Measurements from ENCODE around the gene GPR61. TPM values are rescaled to one million over a fixed set of nuclear protein-coding genes. Genes with fewer than 3 reads are reported as not detected.
A peak's percentile ranks its signal among the peaks of the same experiment; 100 is the strongest.

GPR61 gene
- polyA plus RNA-seq, 10 donors: 0.95 to 2.4 (median 1.6) TPM

DNA sequence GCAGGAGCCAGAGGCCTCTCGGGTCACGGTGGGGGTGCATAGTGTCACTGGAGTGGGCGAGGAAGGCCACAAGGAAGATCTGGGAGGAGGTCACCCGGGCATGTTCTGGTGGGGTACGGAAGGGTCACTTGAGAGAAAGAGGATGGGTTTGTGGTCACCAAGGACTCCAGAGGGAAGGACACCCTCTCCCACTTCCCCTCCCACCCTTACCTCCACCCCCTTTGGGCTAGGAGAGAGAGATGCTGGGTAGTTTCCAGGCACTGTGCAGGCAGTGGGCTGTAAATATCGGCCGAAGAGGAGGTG lies 30.8 kb upstream of the GPR61 start:
- no peak for DNase-seq

DNA sequence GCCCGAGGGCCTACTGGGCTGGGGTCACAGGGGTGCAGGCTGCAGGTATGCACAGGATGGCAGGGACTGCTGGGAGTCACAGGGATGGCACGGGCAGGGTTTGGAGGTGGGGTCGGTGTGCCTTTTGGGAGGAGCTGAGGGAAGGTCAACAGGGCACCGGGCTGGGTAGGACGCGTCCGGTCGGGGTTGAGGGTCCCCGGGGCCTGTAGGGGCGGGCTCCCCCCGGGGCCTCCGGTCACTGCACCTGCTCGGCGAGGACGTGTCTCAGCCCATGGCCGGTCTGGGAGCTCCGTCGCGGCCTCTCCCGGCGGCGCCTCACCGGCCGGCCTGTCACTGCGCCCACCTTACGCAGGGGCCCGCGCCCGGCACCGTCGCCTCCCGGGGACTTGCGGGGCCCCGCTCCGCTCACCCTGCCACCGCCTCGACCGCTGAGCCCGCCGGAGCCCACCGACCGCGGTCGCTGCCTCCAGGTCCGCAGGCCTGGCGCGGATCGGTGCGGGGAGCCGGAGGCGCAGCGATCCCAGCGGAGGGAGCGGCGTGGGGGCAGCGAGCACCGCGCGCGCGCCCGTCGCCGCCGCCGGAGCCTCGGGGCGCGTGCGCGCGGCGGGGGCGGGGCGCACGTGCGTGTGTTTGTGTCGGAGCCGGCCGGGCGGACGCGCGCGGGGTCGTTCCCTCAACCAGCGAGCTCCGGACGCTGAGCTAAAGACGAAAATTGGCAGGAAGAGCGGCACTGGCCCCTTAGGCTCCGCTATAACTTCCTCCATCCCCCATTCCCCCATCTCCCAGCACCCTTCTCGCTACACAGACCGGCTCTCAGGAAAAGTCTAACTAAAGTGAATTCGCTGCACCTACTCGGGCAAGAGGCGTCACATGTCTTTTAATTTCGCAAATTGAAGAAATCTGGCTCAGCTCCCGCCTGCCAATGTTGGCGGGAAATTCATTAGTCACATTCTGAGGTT lies 30.2 kb upstream of the GPR61 start, which contains the start of gene AMIGO1:
TSS of gene AMIGO1 (minus strand) at position 552 of the 959 bp plus-strand sequence. CDS start 815 bp downstream, outside the sequence.
- DNase-seq: peak; percentile 62 to 90 (median 85)

DNA sequence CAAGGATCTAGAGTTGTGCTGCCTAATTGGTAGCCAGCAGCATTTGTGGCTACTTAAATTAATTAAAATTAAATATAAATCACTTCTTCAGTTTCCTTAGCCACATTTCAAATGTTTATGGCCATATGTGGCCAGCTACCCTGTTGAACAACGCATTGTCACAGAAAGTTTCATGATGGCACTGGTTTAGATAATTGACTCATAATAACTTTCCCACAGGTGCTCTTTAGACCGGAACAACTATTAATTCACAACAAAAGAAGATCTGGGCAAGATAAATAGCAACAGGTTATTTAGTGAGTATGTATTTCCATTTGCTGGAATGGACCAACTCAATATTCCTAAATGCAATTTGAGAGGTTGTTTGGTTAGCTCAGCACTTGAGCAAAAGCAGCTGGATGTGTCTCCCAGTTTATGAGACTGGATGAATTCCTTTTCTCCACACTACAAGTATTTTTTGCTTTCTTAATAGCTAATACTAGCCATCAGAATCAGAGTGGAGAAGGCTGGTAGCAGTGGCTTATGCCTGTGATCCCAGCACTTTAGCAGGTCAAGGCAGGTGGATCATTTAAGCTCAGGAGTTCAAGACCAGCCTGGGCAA lies 26.5 kb upstream of the GPR61 start:
- DNase-seq: no peak

DNA sequence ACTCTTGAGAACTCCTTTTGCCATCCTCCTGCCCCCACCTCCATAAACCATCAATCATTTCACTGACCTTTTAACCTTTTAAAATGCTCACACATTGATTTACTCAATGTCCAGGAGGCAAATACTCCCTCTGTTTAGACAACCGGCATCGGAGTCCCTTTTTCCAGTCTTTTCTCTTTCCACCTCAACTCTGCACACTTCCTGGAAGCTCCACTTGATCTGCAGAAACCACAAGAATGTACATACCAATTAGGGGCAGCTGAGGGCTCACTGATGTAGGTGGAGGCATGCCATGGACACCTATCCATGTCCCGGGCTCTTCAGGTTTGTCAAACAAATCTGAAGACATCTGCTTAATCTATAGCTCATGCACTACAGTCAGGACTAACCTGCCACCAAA lies 24.8 kb upstream of the GPR61 start:
- DNase-seq: no peak

DNA sequence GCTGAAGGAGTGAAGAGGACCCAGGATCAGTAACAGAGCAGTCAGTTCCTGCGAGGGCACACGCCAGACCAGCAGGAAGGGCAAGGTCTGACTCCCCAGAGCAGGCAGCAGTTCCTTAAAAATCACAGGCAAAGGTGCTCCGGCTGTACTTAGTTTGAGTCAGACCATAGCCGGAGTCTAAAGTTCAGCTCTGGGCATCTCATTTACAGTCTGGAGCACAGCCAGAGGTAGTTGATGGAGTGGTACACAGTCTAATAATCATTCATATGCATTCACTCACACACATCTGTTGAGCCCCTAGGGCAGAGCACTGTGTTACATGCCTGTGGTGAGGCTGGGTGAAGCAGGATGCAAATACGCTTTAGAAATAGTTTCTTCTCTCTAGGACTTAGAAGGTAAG lies 22.8 kb upstream of the GPR61 start:
- DNase-seq: no peak

DNA sequence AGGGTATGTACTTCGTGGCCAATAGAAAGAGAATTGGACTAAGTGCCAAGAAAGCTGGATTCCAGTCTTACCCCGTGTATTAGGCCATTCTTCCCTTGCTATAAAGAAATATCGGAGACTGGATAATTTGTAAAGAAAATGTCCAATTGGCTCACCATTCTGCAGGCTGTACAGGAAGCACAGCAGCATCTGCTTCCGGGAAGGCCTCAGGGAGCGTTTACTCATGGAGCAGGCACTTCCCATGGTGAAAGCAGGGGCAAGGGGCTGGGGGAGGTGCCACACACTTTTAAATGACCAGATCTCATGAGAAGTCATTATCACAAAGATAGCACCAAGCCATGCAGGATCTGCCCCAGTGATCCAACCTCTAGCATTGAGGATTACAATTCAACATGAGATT lies 22.3 kb upstream of the GPR61 start:
- no peak for DNase-seq

DNA sequence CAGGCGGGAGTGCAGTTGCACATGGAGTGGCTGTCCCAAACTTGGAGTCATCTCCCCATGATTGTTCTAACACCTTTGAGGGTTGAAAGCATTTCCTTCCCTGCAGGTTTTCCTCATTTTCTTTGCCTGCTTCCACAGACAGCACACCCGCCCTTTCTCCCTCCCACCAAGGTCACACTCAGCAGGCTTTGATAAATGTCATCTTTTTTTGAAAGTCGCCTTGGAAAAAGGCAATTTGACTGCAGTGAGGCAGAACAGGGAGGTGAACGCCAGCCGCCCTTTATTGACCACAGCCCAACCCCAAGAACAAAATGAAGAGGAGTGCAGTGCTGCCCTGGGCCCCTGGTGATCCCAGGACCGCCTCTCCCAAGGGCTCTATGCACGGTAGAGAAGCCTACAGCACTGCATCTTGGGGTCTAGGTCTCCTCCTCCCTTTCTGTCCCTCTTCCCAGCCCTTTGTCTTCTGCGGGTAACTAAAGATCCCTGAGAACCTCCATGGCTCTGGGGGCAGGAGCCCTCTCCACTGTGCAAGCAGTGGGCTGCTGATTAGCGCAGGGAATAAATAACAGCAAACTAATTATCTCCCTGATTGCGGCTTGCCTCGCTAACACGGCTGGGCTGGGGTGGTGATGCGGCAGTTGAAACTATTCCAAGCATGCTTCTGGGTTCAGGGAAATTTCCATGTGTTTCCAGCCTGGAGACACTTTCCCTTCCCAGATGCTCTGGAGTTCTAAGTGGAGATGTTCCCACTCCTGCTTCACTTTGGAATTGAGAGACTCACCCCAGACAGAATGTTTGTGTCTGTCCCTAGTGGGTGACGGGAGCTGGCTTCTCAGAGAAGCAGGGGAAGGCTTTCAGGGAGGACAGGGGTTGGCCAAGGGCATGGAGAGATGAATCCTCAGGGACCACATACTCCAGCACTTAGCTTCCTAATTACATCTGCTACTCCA lies 18.4 kb upstream of the GPR61 start:
- DNase-seq: peak in 1 of 3 donors; percentile 35

DNA sequence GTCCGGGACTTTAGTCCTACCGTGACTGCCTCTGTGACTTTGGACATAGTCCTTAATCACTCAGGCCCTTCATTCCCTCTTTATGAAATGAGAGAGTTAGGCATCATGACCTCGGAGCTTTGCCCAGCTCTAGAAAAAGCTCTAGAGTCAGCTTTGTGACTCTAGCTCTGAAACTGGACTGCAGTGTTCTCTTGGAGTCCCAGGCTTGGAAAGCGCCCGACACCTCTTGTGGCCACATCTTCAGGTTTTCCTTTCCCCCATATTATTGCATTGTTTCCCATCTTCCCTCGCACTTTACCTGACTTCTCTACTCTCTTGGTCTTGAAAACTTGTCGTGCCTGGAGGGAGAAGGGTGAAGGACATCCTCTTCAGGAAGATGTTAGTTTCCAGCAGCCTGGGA lies 17.6 kb upstream of the GPR61 start:
- DNase-seq: no peak

DNA sequence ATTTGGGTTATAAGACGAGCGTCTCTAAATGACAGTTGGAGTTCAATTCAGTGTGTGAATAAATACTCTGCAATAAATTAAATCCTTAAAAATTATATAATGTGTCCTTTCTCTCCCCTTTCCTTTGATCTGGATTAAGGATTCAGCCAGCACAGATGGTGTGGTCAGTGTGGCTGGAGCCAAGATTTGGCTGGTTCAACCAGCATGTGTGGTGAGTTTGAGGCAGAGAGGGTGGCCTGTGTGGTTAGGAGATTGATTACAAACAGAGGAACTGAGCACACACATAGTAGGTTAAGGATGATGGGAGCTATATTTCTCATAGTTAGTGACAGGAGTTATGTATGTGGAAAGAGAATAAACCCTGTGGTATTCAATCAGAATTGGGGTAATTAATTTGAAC lies 16.0 kb upstream of the GPR61 start:
- DNase-seq: no peak

DNA sequence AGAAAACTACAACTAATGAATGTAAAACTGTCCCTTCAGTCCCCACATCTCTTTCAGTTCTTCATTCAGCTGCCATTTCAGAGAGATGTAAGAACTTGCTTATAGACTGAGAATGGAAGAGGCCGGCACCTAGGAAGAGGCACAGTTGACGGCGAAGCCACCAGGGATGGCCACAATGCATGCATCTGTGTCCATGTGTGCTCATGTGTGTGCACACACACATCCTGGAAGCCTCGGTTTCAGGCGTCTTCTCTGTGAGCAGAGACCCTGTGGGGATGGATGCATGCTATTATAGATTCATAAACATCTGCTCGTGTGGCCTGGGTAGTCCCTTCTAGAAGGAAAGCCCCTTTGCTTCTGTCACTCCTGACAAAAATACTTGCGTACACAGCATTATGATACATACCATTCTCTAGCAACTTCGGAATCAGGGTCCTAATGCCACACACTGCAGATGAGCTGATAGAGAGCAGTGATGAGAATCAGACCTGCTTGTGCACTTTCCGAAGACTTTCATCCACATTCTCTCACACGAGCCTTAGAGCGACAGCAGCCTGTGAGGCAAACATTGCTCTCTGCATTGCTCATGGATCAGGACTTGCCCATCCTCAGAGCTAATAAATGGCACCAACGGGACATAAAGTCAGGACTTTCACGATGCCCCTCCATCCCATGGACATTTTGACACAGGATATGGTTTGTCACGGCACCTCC lies 12.4 kb upstream of the GPR61 start:
- no peak for DNase-seq

DNA sequence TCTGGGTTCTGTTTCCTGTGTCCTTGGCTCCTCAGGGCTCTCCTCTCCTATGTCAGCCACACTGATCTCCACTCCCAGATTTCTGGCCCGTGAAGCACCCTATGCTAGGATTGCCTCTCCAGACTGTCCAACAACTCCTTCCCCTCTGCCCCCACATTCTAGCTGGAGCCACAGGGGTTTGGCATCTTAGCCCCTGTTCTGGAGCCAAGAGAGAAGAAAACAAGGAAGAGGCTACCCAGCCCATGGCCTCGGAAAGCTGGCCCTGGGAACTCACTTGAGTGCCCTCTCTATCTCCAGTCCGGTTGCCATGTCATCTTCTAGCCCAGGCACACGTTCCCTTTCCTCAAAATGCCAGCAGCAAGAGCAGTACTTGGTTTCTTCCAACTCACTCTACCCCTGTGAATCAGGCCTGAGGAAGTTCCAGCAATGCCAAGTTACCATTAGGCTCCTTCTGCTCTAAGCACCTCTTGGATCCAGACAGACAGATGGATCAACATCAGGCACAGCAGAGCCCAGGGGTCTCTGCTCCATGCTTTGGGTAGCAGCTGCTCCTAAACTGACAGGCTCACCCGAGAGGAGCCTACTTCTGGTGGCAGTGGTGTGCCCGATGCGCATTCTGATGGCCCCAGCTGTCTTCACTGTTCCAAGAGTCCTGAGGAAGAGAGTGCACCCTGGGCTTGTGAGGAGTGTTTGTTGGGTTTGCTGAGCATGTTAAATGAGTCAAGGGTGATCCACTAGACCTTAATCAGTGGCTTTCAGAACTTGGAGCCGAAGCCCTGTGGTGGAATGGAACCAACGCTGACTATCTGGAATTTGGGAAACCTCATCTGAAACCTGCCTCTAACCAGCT lies 11.6 kb upstream of the GPR61 start:
- no peak for DNase-seq

DNA sequence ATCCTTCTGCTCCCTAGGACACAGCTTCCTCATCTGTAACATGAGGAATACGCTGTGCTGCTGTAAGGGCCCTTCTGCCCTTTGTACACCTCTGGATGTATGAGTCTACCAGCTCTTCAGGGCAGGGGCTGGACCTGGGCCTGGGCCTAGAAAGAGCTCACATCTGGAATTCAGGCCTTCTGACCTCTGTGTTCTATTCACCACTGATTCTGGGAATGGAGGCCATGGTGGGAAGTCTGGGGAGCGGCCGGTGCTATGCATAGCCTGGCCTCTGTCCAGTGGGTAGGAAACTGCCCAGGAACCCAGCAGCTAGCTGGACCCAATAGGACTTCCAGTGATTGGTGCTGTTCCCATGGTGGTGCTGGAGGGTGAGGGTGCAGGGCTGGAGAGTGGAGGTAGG lies 11.0 kb upstream of the GPR61 start:
- DNase-seq: no peak

DNA sequence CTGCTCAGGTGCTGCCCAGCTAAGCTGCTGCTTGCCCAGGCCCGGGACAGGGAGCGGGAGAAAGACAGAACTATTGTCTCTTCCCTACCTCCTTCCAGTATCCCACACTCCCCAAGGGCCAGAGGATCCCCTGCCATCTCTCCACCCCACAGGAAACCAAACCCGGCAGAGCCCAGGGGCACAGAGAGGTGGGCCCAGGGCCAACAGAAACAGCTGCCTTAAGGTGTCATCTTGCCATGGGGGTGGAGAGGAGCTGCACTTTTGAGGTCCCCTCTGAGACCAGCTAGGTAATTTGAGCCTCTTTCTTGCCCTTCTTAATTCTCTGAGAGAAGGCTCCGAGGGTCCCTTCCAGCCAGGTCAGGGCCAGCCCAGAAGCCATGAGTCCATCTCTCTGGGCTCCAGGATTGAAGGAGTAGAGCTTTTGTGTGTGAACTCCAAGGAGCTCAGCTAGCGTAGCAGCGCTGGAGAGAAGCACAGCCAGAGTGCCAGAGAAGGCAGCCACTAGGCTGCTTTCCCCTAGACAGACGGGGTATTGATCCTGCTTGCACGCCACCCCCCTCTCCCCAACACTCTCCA lies 9.7 kb upstream of the GPR61 start:
- peak; percentile 56 to 75 (median 60) for DNase-seq

DNA sequence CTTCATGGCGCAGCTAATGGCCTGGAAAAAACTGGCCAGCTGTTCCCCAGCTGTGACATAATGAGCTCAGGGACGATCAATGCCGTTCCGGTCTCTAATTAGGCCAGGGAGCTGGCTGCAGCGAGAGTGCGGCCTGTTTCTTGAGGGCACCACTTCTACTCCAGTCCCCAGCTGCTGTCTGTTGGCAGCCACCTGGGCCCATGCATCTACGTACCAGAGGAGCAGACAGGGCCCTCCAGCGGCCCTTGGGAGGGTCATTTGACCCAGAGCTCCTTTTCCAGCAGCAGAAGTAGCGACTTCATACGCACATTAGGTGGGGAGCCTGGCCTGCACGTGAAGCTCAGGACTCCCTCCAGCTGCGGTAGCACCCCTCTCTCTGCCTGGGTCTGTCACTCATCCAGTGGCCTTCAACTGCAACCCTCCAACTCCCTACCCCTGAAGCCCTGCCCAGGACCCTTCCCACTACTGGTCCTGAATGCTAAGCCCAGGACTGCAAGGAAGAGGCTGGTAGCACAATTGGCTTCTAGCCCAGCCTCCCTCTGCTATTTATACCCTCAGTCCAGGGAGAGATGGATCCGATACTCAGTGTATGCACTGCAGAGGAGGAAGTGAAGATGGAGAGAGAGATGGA lies 9.1 kb upstream of the GPR61 start:
- peak; percentile 60 to 84 (median 67) for DNase-seq

DNA sequence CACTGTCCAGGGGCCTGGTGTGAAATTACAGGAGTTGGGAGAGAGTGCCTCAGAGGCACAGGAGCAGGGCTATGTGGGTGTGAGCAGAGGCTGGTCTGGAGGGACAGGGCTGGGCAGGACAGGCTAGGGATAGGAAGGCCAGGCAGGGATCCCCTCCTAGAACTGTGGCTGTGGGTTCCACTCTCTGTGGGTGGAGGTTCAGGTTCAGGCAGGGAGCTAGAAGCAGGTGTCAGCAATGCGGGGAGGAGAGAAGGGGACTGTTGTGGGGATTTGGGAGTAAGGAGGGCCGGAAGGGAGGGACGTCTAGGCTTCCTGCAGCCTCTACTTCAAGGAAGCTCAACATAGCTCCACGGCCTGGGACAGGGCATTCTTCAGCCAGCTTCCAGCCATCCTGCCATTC lies 8.3 kb upstream of the GPR61 start:
- DNase-seq: no peak

DNA sequence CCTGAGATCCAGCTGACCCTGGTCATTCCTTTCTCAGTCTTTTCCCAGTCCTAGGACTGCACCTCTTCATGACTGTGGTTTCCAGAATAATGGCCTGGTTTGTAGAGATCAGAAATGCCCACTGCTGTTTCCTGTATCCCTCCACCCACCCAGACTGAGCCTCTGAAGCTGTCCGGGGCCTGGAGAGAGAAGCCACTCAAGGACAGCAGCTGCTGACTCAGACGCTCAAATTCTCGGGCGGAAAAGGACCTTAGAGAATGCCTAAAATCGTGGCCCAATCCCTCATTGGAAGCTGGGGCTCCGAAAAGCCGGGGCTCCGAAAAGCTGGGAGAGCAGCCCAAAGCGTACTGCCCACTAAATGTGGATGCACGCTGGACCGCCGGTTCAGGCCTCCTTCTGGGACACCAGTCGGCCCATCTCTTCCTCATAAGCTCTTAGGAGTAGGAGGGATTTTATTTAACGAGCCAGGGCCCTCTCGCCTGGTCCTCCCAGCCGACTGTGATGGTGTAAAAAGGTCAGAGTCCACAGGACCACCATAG lies 7.8 kb upstream of the GPR61 start:
- no peak for DNase-seq

DNA sequence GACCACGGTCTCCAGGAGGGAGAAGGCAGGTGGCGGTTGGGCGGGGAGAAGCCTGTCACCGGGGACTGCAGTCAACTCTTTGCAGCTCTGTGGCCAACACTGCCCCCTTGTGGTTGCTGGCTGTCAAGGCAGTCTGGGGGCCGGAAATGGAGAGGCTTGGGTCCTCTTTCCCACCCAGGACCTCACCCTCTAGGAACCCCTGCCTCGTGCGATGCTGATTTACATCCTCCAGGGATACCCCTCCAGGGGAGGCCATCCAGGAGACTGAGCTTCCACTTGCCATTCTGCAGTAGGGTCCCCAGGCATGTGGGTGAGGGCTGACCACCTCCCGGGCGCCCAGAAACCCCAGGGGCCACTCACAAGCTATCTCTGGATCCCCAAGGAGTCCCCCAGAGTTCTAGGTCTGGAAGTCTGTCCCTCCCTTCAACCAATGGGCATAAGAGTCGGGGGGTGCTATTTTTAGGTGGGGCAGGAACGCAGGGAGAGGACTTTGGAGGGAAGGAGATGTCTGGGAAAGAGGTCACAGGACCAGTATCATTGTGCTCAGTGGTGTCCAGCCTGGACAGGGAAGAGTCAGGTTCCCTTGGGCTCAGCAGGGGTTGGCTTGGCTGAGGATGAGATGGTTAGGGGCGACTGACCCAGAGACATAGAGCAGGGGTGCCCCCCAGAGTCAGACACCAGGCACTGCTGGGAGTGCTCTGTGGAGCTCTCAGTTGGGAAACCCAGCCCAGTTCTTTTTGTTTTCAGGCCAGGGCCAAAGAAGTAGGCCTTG lies 7.1 kb upstream of the GPR61 start:
- peak; percentile 76 to 90 (median 87) for DNase-seq

DNA sequence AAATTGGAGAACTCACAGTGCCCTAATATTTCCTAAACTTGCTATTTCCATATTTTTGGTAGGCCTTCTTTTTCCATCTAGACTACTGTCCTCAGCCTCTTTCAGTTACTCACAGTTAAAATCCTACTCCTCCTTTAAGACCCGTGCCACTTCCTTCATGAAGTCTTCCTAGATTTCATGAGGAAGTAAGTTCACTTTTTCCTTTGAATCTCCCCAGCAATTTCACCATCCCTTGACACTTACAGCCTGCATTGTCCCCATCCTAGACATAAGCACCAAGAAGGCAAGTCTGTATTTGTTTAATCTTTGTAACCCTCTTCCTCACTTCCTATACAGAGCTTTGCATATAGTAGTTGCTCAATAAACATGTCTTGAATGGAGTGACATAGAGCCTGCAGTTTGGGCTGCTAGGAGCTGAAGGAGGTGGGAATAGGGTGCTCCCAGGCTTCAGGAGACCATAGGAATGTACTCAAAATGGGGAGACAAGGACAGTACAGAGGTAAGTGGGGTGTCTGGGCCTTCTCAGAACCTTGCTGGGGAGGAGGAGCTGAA lies 5.3 kb upstream of the GPR61 start:
- DNase-seq: no peak
